IPS DF 4.7 (cell line): ENCODE results near the gene GNG12.

Source experiments
- DNase-seq: peaks from one replicate; pipeline ENCODE4 v3.0.0-alpha.2; 2013; ENCODE audit warnings: low spot score; ENCODE audit errors: extremely low read depth

The GNG12 gene

DNA sequence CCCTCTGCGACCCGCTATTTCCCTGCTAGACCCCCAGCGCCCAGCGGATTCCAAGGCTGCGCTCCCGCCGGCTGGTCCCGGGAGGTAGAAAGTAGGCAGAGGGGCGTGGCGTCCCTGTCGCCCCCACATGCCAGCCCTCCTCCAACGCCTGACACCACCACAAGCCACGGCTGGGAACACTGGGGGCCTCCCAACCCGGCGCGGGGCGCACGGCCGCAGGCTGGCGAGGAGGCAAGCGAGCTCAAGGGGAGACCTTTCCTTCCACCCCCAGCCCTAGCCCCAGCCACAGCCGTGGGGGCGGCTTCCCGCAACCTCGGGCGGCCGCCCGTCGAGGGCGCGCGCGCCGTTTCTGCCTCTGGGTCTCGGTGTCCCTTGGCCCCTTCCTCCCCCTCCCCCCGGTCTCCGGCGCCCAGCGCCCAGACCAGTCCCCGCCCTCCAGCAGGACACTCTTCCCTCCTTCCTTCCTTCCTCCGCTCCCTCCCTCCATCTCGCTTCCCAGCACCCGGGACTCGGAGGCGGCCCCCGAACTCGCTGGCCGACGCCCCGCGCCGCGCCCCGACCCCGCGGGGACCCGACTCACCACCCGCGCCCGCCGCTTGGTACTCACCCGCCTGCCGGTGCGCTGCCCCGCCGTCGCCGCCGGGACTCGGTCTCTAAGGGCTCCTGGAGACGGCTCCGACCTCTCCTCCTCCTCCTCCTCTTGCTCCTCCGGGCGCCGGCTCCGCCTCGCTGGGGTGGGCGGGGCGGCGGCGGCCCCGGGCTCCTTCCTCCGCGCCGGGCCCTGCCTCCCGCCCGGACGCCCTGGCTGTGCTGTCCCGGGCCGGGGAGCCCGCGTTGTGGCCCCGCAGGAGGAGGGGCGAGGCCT is at the start of gene GNG12:
Gene GNG12, minus strand, starts transcription at position 731 of the 865 bp plus-strand sequence. CDS start 125,781 bp downstream, outside the sequence.
- peak; percentile 62 for DNase-seq

DNA sequence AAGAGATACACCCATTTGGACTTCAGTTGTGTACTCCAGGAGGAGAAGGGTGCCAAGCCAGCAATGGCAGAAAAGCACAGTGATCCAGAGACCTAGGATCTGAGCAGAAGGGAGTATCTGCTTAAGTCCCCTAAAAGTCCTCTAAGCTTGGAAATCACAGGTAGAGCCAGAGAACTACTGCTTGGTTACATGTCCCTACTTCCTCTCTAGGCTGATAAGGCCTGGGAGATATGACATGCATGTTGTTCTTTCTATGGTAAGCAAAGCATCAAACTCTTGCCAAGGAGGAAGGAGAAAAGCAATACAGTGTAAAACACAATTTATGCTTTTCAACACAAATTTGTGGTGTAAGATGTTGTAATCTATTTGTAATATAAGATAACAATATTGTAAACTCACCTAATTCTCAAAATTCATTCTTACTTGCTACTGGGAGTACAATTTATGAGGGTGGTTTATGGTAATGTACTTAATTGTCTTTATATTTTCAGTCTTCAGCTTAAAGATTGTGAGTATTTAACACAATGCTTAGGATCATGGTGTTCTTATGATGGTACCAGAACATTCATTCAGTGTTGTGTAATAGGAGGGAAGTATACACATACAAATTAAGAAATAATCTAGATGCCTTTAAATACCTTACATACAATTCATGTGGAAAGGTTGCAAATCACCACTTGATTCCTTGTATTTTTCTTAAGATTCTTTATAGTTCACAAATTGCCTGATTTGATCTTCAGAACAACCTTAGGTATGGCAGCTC is 49.1 kb upstream of the GNG12 start:
- DNase-seq = no peak

DNA sequence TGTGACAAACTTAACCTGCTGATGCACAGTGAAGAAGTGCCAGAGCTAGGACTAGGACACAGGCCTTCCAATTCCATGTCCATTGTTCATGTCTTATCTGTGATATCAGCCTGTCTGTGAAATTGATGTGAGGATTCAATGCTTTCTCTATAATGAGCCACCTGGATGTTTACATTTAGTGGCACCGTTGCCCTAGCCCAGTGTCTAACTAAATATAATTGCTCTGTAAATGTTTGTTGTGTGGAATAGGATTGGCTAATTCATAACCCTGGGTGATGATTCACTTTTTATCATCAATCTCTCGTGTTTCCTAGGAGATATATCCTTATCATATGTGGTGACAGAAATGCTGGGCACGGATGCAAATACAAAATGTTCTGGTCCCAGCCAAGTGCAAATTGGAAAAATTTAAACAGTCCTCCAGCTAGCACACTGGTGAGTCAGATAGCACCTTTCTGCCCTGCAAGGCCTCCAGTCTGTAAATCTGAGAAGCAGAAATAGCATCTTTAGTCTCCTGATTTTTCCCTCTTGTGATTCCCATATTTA is 46.9 kb upstream of the GNG12 start:
- no peak for DNase-seq

DNA sequence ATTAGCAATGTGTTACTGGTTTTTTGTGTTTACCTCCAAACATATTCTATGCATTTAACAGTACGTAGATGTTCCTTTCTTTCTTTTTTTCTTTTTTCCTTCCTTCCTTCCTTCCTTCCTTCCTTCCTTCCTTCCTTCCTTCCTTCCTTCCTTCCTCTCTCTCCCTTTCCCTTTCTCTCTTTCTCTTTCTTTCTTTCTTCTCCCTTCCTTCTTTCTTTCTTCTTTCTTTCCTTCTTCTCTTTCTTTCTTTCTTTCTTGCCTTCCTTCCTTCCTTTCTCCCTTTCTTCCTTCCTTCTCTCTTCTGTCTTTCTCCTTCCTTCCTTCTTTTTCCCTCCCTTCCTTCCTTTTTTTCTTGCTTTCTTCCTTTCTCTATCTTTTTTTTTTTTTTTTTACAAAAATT is 46.2 kb upstream of the GNG12 start:
- DNase-seq = no peak

DNA sequence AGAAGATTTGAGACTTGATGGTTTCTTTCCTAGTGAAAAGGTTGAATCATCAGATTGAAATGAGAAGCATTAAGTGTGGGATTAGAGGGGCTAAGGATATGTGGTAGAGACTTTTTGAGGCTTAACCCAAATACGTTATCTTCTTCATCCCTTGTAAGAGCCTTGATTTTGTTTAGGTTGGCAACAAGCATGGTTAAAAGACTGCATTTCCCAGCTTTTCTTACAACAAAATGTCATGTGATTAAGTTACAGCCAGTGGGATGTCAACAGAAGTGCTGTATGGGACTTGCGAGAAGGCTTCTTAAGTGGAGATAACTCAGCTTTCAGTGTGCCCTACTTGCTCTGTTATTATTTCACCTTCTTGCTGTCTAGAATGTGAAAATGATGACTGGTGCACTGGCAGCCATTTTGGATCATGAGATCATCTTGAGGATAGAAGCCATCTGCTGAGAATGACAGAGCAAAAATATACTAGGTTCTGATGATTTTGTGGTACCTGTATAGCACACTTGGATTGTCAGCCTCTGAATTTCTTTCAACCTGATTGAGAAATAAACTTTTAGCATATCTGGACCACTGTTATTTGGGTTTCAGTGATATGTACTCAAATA is 41.3 kb upstream of the GNG12 start:
- no peak for DNase-seq

DNA sequence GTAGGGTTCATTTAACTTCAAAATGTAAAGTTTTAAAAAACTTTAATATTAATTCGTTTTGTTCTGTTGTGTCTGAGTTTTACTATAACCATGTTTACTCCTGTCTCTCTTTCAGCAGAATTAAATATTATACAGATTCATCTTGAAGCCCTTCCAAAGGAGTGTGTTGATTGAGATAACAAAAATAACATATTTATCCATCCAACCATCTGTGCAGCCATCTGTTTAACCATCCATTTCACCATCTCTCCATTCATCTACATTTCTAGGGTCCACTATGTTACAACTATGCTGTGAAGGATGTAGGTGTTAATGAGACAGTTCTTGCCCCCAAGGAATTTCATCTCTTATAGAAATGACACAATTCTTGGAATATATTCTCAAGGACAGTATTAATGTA is 36.0 kb upstream of the GNG12 start:
- DNase-seq = no peak

DNA sequence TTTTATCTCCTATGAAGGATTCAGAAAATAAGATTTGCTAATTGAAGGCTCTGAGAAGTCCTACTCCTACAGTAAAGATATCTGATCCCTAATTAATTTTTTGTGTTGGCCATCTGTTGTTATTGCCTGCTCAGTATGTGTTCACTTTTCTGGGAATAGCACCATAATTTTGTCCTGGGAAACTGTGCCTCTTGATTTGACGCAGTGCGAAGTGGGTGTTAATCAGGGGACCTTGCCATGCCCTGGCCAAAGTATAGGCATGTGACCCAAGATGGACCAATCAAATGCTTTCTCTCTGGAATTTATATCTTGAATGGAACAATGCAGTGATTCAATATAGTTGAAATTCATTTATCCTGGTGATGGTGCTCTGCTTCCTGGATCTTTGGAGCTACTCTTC is 30.4 kb upstream of the GNG12 start:
- DNase-seq = no peak

DNA sequence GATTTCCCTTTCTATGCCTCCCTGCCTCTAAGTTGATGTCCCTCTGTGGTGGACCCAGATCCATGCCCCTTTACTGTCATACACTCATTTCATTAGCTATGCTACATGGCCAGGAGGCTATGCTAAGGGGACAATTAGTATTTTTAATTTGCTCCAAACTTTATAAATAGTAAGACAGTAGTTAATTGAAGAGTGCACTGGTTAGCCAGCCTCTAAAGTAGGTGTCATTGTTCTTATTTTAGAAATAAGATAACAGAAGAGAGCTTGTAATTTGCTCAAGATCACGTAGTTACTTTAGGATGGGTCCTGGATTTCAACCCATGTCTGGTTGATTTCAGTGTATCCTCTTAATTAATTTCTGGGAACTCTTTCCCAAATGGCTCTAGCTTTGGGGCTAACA is 29.4 kb upstream of the GNG12 start:
- no peak for DNase-seq

DNA sequence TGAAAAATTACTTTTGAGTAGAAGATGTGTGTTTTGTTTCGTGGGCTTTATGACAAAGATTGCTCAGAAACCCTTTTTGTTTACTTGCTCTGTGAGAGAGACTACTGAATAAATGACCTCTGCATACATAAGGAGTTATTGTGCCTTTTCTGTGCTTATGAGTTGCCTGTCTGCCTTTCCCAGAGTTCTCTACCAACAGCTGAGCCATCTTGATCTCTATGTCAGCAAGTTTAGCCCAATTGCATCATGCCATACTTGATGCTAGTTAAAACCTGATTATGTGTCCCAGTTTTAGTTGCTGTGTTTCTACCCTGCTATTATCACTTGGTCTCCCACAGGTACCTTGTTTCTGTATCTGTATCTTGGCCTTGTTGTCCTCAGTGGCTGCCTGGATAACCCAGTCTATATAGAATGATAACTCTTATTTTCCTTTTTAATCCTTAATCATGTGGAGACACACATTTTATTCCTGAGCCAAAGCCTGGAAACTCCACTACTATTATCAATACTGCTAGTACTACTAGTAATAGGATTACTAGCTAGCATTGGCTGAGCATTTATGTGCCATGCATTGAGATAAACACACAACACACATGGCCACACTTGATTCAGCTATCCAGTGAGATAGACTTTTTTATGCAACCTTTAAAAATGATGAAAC is 28.7 kb upstream of the GNG12 start:
- no peak for DNase-seq

DNA sequence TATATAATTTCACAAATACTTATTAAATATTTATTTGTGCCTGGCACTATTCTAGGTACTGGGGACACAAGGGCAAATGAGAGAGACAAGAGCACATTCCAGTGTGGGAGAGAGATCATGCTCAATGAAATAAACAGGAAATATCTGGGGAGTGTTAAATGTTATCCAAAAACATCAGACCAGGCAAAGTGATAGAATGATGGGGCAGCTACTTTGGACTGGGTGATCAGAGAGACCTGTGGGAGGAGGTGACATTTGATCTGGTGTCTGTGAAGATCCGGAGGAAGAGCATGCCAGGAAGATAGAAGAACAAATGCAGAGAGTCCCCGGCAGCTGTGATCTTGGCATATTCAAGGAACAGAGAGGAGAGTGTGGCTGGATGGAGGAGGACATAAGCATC is 27.5 kb upstream of the GNG12 start:
- no peak for DNase-seq

DNA sequence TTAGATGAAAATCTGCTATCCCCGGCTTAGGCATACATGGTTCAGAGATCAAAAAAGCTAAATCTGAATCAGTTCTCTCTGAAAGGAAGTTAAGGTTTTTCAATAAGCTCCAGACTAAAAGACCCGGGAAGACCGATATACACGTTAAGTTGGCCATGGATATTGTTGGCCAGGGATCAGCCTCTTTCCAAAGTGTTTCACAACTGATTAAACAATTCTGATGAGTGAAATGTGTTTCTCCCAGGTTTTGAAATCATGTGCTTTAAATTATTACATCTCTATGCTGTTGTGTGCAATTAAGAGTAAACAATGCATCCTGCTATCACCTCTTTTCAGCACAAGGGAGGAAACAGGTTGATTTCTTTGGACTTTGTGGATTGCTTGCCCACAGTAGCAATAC is 23.7 kb upstream of the GNG12 start:
- no peak for DNase-seq

DNA sequence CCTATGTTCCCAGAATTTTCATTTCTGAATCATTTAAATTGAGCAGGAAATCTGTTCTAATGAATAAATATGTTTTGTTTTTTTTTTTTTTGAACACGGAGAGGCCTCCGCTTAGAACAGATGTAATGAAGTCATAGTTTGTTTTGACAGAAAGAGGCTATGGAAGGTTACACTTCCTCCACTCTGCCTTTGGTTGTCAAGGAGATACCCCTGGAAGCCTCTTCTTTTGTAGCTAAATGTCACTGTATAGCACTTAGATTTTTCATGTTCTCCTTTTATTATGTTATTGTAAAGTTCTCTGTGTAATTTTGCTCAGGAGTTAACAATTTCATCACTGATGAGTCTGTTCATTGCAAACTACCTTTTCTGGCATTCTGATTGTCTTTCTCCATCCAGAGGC is 22.7 kb upstream of the GNG12 start:
- no peak for DNase-seq

DNA sequence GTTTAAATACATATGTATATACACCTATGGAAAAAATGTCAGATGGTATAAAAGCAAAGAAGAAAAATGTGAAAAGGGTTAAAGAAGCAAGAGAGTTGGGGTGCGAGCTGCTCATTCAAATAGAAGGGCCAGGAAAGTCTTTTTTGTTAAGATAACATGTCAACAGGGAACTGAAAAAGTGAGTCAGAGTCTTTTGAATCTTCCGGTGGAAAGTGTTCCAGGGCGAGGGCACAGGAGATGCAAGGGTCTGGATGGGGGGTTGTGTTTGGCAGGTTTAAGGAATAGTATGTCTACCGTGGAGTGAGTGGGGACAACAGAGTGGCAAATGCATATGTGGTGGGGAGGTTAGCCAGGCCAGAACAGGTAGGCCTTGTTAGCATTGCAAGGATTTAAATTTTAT is 22.2 kb upstream of the GNG12 start:
- DNase-seq = no peak

DNA sequence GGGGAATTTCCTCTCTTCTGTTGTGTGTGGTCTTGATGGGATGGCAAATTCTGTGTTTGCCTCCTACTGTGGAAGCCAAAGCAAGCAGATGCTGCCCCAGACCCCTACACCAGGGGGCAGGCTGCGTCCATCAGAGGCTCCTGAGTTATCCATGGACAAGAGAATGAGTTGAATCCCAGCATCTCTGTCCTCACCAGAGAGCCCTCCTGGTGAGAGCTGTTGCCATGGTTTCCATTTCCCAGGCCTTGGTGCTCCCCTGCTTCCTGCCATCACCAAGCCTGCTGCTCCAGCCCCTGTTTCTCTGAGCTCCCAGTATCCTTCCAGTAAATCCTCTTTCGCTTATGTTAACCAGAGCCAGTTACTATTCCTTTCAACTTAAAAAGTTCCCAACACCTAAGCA is 20.4 kb upstream of the GNG12 start:
- peak; percentile 96 for DNase-seq

DNA sequence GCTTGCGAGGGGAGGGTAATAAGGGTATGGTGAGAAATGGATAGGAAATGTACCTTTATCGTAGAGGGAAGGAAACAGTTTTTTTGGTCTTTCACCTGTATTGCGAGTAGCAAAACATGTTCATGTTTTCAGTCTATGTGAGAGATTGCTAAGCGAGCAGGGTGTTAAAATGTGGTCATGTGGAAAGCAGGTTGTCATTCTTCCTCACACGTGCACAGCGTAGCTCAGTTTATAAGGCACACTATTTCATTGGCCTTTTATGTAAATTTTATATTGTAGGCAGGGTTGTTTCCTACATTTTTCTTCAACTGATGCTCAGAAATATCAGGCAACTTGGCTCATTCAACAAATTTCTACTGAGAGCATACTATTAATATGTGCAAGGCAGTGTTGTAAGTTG is 18.5 kb upstream of the GNG12 start:
- no peak for DNase-seq

DNA sequence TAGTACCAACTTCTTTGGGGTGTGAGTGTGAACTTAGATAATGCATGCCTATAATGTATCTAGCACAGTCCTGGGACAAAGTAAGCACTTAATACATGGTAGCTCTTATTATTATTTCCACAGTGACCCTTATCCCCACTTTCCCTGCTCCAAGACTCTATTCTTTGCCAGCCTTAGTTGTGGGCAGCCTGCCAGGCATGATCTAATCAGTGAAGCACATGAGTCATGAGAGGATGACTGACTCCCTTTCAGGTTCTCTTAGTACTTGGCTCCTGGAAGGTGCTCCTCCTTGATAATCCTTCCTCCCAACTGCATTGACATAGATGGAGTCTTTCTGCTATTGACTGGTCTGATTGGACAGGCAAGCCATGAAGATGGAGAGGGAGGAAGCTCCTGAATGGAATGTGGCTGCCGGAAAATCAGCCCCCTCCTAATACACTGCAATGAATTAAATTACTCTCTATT is 17.4 kb upstream of the GNG12 start:
- DNase-seq = no peak

DNA sequence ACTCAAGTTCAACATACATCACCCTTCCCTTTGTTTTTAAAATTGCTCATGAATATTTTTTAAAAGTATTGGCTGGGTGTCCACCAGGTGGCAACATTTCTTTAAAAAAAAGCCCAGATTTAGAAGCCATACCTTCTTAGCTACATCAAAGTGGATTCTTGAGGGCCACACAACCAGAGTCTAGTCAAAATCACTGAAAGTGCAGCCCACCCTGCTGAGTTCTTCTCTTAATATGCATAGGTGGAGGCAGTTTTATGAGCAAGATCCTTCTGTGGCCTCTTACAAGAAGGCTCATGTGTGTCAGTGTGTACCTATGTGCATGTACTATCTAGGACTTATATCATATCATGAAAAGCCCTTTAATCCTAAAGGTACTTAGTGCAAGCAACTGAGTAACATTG is 16.9 kb upstream of the GNG12 start:
- DNase-seq = no peak

DNA sequence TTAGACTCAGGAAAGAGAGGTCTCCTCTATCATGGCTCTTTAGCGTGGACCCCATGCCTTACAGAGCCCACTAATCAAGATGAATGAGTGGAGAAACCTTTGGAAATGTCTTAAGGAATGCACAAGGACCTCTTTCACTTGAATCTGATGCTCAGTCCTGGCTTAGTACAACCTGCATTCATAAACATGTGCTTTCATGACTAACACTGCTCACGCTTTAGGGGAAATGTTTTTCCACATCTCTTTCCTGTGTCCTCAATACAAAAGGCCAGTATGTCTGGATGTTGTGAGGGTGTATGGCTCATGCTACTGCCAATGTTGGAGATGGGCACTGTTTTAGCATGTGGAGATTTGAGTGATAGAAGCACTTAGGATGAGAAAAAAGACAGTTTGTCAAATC is 14.2 kb upstream of the GNG12 start:
- no peak for DNase-seq

DNA sequence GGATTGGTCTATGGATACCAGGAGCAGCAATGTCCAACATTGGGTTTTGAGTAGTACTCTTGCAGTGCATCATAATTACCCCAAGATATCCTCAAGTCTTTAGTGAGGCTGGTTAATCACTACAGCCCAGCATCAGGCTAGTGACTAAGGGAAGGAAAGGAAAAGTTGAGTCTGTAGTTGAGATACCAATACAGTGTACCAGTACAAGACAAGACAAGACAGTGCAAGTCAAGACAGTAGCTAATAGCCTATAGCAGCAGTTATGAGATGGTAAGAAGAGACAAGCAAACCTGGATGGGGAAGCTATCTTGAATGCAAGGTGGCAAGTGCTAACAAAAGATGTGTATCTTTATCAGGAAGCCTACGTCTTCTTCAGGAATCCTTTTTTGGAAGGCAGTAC is 13.3 kb upstream of the GNG12 start:
- DNase-seq = no peak

DNA sequence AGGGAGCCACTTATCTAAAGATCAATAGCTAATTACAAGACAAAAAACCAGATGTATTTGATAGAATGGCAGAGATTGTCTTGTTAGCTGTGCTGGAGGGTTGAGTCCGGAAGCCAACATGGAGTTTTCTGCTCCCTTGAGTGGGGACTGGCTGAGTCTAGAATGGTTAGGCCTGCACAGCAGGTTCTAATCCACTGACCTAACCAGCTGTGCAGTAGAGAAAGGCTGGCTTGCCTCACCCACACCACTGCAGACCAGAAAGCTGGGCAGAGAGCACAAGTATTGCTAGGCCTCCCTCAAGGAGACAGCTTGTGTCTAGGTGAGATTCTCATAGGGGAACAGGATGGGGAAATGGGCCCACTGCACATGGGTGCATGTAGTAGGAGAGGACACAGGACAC is 11.7 kb upstream of the GNG12 start:
- DNase-seq = no peak

DNA sequence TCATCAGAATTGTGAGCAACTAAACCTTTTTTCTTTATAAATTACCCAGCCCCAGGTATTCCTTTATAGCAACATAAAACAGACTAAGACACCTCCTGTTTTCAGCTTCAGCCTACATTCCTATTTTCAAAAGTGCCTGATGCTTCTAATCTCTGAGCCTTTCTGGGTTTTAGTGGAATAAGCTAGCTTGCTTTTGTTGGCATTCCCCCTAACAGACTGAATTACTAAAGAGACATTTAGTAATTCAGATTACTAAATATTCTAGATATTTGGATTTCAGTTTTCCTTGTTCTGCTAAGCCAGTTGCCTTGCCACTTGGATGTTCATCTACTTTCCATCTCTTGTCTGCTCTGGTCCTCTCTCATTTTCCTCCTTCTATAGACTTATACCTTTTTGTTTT is 10.5 kb upstream of the GNG12 start:
- no peak for DNase-seq
